HG02642 (cell line): ENCODE results near the gene RIMBP2.

Experiments used
- ATAC-seq: cut with Tn5 transposase; IDR thresholded peaks from one replicate; pipeline ENCODE4 v1.9.1; 2021; ENCODE audit warnings: mild to moderate bottlenecking; ENCODE audit not compliant: unreplicated experiment, poor library complexity

The RIMBP2 gene

DNA sequence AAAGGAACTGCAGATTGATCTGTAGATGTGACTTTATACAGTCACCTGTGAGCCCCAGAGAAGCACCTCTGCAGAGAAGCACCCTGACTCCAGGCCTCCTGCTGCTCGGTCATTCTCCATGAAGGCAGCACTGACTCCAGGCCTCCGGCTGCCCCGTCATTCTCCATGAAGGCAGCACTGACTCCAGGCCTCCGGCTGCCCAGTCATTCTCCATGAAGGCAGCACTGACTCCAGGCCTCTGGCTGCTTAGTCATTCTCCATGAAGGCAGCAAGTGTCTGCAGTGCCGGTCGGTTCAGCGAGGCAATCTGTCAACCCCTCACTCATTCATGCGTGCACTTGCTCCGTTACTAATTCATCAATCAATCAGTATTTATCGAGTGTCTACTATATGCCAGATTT, 218.1 kb downstream of the RIMBP2 start:
- no peak for ATAC-seq

- ATAC-seq = no peak
These were observed 218.8 kb downstream of the RIMBP2 start for GRCh38 chr12:130497321-130497720.

DNA sequence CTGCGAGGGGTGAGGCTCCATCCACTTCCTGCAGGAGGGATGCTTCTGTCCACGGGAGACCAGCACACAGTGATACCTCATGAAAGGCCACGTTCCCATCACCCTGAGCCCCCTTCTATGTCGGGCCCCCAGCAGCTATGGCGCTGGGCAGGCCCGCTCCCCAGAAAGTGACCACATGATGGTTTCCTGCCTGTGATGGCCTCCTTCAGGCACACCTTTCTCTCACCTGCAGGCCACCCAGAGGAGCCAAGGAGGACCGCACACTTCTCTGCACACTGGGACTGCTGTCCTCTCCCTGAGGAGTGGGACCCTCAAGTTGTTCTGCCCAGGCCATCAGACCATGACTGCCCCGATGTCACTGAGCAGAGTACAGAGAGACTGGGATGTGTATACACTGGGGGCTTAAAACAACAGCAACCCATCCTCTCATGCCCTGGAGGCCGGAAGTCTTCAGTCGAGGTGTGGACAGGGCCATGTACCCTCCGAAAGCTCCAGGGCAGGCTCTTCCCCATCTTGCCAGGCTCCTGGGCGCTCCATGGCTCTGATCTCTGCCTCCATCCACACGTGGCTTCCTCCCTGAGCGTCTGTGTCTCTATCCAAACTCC, 219.5 kb downstream of the RIMBP2 start:
- ATAC-seq = no peak

GRCh38 chr12:130495156-130495555, 220.9 kb downstream of the RIMBP2 start:
- ATAC-seq = no peak

- no peak for ATAC-seq
These were observed 221.4 kb downstream of the RIMBP2 start for GRCh38 chr12:130494736-130495135.

DNA sequence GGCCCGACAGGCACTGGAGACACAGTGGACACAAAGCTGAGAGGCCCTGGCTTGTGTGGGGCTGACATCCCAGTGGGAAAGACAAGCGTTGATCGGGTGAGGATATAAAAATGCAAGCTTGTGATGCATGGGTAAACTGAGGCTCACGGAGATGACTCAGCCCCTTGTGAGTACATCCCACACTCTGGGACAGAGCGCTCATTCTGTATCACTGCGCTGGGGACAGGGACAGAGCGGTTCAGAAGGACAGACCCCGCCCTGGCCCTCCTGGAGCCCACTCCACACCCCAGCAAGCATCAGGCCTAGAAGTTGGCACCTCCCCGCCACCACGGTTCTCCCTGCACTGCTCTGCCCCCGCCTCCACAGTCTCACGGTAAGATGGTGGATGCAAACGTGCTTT, 222.1 kb downstream of the RIMBP2 start:
- ATAC-seq = no peak

- ATAC-seq = no peak
These were observed 224.4 kb downstream of the RIMBP2 start for GRCh38 chr12:130491421-130492357.

GRCh38 chr12:130490674-130491073, 225.4 kb downstream of the RIMBP2 start:
- ATAC-seq = no peak

DNA sequence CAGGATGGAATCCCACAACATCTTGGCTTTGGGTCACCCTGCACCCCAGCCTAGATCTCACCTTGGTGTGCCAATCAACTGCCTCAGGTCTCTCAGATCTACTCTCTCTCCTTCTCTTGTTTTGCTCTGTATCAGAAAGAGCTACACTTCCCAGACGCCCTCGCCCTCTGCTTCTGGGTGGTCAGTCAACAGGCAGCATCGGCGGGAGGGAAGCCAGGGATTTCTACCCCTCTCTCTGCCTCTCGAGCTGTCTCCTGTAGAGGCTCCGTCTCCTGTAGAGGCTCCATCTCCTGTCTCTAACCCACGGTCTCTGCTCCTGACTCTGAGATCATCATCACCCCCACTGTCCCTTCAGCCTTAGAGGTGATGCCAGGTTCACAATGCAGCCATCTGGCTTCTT, 226.8 kb downstream of the RIMBP2 start:
- no peak for ATAC-seq

GRCh38 chr12:130488358-130488710, 227.8 kb downstream of the RIMBP2 start:
- ATAC-seq = no peak

DNA sequence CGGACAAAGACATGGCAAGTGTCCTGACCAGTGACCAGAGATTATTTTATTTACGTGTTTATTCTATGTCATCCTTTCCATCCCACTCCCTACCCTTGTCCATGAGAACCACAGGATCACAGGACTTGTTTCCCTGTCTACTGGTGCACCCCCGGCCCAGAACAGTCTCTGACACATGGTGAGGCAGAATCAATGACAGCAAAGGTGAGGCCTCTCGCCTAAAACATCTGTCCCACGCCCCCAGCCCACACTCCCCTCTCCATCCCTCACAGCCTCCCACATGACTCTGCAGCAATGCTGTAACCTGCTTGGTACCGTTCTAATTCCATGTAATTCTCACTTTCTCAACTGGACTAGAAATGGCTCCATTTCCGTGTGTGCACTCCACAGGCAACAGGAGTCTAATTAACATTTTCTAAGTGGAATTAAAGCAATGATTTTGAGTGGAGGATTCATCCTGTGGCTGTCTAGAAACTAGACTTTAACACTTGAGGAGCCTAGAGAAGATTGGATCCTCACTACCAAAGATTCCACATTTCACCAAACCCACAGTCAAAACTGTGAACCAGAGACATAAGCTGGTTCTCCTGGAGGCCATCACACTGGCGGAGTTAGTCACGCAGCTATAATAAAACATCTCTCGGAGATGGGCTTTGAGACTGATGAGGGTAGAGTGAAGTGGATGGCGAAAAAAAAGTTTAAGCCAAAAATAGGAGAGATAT, 228.3 kb downstream of the RIMBP2 start:
- ATAC-seq = no peak

DNA sequence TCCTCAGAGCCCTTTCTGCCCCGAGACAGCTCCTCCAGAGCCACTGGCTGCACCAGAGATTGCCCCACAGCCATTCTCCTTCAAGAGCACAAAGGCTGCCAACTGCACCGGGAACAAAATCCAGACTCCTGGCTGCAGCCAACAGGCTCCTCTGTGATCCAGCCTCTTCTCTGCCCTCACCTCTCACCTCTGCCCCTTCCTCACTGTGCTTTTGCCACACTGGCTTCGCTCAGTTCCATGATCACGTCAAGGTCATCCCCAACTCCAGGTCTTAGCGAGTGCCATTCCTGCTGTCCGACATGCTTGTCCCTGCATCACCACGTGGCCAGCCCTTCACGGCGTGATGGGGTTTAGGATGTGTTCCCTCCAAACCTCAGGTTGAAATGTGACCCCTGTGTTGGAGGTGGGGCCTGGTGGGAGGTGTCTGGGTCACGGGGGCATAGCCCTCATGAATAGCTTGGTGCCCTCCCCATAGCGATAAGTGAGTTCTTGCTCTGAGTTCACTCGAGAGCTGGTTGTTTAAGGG, 229.1 kb downstream of the RIMBP2 start:
- no peak for ATAC-seq

DNA sequence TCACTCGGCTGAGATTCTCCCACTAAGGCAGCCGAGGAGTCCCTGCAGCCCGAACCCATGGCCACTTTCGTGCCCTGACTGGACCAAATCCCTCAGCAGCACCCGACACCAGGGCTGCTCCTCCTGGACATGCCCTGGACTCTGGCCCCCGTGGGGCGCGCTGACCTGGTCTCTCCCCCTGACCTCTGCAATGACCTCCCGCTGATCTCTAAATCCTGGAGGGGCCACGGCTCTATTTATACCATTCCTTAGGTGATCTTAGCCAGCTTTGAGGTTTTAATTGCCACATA, 230.0 kb downstream of the RIMBP2 start:
- no peak for ATAC-seq

DNA sequence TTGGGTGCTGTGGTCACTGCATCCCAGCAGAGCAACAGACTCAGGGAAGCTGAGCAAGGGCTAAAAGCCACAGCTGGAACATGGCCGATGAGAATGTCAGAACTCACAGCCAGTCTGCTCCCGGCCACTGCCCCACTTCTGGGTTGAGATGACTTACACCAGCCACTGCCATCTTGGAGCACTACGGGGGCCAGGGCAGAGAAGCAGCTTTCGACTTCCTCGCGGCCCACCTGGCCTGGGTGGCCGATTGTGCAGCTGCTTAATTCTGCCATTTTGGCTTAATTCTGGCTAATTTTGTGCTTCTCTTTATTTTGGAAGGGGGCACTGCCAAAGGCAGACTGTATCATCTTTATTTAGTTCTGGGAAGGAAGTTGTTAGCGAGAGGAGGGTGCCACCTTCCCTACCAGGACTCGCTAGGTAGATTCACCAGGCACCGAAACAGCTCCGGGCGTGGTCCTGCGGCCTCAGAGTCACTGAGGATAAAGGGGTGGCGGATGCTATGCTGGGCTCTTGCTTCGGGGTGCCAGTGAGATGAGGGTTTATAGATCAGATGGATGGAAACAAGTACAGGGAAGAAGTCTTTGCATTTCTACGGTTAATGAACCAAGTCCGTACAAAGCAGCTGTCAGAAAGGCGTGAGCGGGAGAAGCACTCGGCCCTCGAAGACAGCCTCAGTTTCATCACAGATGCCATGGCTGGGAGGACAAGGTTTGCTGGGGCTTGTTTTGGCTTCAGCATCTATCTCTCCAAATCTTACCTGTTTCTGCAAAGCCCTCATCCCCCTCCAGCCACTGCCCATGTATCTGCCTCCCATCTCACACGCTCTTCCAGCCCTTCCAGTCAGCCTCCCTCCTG, 230.6 kb downstream of the RIMBP2 start:
- ATAC-seq = no peak

- no peak for ATAC-seq
These were observed 231.9 kb downstream of the RIMBP2 start for GRCh38 chr12:130484221-130484620.

DNA sequence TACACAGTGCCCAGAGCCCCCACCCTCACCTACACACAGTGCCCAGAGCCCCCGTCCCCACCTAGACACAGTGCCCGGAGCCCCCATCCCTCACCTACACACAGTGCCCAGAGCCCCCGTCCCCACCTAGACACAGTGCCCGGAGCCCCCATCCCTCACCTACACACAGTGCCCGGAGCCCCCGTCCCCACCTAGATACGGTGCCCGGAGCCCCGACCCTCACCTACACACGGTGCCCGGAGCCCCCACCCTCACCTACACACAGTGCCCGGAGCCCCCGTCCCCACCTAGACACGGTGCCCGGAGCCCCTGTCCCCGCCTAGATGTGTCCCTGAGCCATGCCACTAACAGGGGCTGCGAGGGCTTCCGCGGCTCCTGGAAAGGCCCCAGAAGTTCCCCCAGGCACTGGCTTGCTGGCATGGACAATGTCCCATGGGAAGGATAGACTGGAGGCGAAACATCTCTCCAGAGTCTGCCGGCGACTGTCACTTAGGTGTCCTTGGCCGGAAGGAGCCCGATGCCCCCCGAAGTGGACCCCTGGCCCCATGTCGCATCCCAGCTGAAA, 232.4 kb downstream of the RIMBP2 start:
- no peak for ATAC-seq

GRCh38 chr12:130482448-130482847, 233.7 kb downstream of the RIMBP2 start:
- no peak for ATAC-seq

- ATAC-seq = no peak
These were observed 234.7 kb downstream of the RIMBP2 start for GRCh38 chr12:130481392-130481879.

DNA sequence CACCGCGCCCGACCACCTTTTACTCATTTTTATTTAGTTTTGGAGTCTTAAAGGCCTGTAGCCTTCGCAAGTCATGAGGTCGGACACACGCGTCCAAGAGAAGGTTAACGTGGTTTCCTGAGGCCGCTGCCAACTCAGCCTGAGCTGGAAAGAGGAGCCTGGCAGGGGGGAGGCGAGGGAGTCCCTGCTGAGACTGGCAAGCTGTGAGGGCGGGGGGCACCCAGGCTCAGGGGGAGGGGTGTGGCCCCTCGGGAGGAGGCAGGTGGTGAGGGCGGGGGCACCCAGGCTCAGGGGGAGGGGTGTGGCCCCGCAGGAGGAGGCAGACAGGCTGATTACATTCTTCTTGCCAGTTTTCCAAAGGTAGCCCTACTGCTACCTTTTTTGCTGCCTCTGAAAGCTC, 235.2 kb downstream of the RIMBP2 start:
- ATAC-seq = no peak

GRCh38 chr12:130480231-130480630, 235.9 kb downstream of the RIMBP2 start:
- ATAC-seq = no peak
